HepG2 (cell line): ENCODE measurements around the gene SLC16A3. TPM values are rescaled to one million over a fixed set of nuclear protein-coding genes. Genes with fewer than 3 reads are reported as not detected.

Source experiments
- ADNP ChIP-seq: sonication (generic); formaldehyde crosslinking; IDR thresholded peaks from 2 replicates; pipeline ENCODE4 v1.4.0; 2020; ENCODE audit warnings: missing genetic modification reagents
- GLI4 ChIP-seq: sonication (generic); formaldehyde crosslinking; IDR thresholded peaks from 2 replicates; pipeline ENCODE4 v1.5.1; 2020; ENCODE audit warnings: missing genetic modification reagents, mild to moderate bottlenecking, moderate library complexity, borderline replicate concordance
- GZF1 ChIP-seq: sonication (generic); formaldehyde crosslinking; IDR thresholded peaks from 2 replicates; pipeline ENCODE4 v1.5.1; 2020; ENCODE audit warnings: mild to moderate bottlenecking, missing genetic modification reagents
- NPAS2 ChIP-seq: sonication (generic); formaldehyde crosslinking; IDR thresholded peaks from 2 replicates; pipeline ENCODE4 v1.8.0; 2022; ENCODE audit warnings: mild to moderate bottlenecking, missing genetic modification reagents, borderline replicate concordance
- PAWR ChIP-seq: sonication (generic); formaldehyde crosslinking; IDR thresholded peaks from 2 replicates; pipeline ENCODE4 v1.4.0; 2020; ENCODE audit warnings: missing genetic modification reagents, mild to moderate bottlenecking, borderline replicate concordance
- RXRB ChIP-seq: IDR thresholded peaks from 2 replicates; pipeline ENCODE4 v1.6.1; 2016; ENCODE audit warnings: borderline replicate concordance, missing genetic modification reagents, missing compliant biosample characterization
- SPEN ChIP-seq: sonication (generic); formaldehyde crosslinking; IDR thresholded peaks from 2 replicates; pipeline ENCODE4 v1.5.1; 2020; ENCODE audit warnings: low read depth, mild to moderate bottlenecking, missing genetic modification reagents
- SRSF9 ChIP-seq: fragments of 200-400 bp; formaldehyde crosslinking; IDR thresholded peaks from 2 replicates; pipeline ENCODE4 v1.6.1; 2018; ENCODE audit warnings: borderline replicate concordance, mild to moderate bottlenecking, low read depth, low read length; ENCODE audit not compliant: insufficient read depth, poor library complexity, severe bottlenecking
- YY1 ChIP-seq: IDR thresholded peaks from 2 replicates; pipeline ENCODE4 v1.6.1; 2011; ENCODE audit warnings: low read length, low read depth, moderate library complexity, mild to moderate bottlenecking; ENCODE audit not compliant: insufficient read depth, insufficient replicate concordance
- ZNF12 ChIP-seq: sonication (generic); formaldehyde crosslinking; IDR thresholded peaks from 2 replicates; pipeline ENCODE4 v1.5.0; 2020; ENCODE audit warnings: missing genetic modification reagents
- ZNF354B ChIP-seq: sonication (generic); formaldehyde crosslinking; IDR thresholded peaks from 2 replicates; pipeline ENCODE4 v1.8.0; 2022; ENCODE audit warnings: mild to moderate bottlenecking, missing genetic modification reagents
- ZNF569 ChIP-seq: sonication (generic); formaldehyde crosslinking; IDR thresholded peaks from 2 replicates; pipeline ENCODE4 v1.5.0; 2020; ENCODE audit warnings: mild to moderate bottlenecking, missing genetic modification reagents, moderate library complexity, borderline replicate concordance
- ZNF572 ChIP-seq: sonication (generic); formaldehyde crosslinking; IDR thresholded peaks from 2 replicates; pipeline ENCODE4 v1.5.1; 2020; ENCODE audit warnings: mild to moderate bottlenecking, missing genetic modification reagents
- ZNF749 ChIP-seq: sonication (generic); formaldehyde crosslinking; IDR thresholded peaks from 2 replicates; pipeline ENCODE4 v1.8.0; 2022; ENCODE audit warnings: mild to moderate bottlenecking, missing genetic modification reagents, moderate library complexity, borderline replicate concordance
- ZNF839 ChIP-seq: sonication (generic); formaldehyde crosslinking; IDR thresholded peaks from 2 replicates; pipeline ENCODE4 v1.4.0; 2020; ENCODE audit warnings: missing genetic modification reagents, mild to moderate bottlenecking, borderline replicate concordance
- ZSCAN31 ChIP-seq: sonication (generic); formaldehyde crosslinking; IDR thresholded peaks from 2 replicates; pipeline ENCODE4 v1.5.0; 2020; ENCODE audit warnings: low read depth, mild to moderate bottlenecking, missing genetic modification reagents
- polyA plus RNA-seq, 8 experiments: library from polyadenylated mRNA; depleted of rRNA in 3 of 8; stranded (reverse) in 7 of 8; unstranded in 1 of 8; fragments of >200 nt; fragmentation: Illumina TruSeq in 4 of 8; extraction: Trizol in 4 of 8; gene quantifications; 2 replicates each; pipeline versions ENCODE4 v1.2.1 to v1.2.3, GENCODE V29; 2011 to 2016; ENCODE audit warnings: low read depth in 4 of 8, missing spikeins in 1 of 8, mixed read lengths in 1 of 8; ENCODE audit not compliant: insufficient read depth in 1 of 8
- total RNA-seq, 5 experiments: library from RNA; depleted of rRNA; stranded (reverse); fragments of >200 nt; fragmentation: Illumina TruSeq; extraction: Trizol; gene quantifications; 2 replicates each; pipeline ENCODE4 v1.2.3, GENCODE V29; 2016; ENCODE audit warnings: low read depth in 1 of 5
- TF ChIP-seq, protein P1 (sequence below): sonication (generic); formaldehyde crosslinking; IDR thresholded peaks from 2 replicates; pipeline ENCODE4 v1.4.0; 2020; ENCODE audit warnings: missing genetic modification reagents
- TF ChIP-seq, protein P2 (sequence below): sonication (generic); formaldehyde crosslinking; conservative IDR thresholded peaks from 2 replicates; pipeline ENCODE4 v1.8.0; 2022; ENCODE audit warnings: low read depth, missing genetic modification reagents
- TF ChIP-seq, protein P3 (sequence below): sonication (generic); formaldehyde crosslinking; IDR thresholded peaks from 2 replicates; pipeline ENCODE4 v1.4.0; 2020; ENCODE audit warnings: missing genetic modification reagents
- TF ChIP-seq, protein P4 (sequence below): sonication (generic); formaldehyde crosslinking; IDR thresholded peaks from 2 replicates; pipeline ENCODE4 v1.5.0; 2020; ENCODE audit warnings: missing genetic modification reagents
- TF ChIP-seq, protein P5 (sequence below): sonication (generic); formaldehyde crosslinking; IDR thresholded peaks from 2 replicates; pipeline ENCODE4 v1.9.0; 2021; ENCODE audit warnings: missing genetic modification reagents, borderline replicate concordance

SLC16A3 gene
- total and polyA plus RNA-seq, 2 of the 13 experiments (the other 11 are each of a cell fraction or from before 2014, with no cell fraction given): 242 to 349 TPM

DNA sequence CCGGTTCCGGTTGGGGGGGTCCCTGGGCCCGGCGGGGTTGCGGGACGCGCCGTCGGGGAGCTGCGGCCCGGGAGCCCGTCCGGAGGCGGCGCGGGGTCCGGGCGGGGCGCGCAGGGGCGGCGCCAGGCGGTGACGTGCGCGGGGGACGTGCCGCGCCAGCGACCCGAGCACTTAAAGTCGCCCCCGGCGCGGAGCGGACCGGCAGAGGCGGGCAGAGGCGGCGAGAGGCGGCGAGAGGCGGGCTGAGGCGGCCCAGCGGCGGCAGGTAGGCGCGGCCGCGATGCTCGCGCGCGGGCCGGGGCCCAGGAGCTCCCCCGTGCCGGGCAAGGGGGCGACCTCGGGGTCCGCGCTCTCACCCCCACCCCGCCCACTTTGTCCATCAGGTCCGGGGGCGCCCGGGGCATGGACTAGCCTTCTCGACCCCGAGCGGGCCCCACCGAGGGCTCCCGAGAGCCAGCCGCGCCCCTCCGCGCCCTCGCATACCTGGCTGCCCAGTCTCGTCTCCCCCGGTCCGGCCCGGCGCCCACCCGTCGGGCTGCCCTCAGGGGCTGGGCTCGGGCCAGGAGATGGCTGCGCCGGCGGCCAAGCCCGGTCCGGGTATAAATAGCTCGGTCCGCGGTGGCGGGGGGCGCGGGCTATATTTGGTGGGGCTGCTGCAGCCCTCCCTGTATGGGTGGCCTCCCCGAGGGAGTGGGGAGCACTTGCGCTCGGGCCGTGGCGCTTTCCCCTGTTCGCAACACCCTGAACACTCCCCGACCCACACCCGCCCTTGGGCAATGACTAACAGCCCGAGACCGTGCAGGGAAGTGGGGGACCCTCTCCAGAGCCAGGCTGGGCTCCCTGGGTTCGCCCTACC, at the start of gene SLC16A3 (continued):
- TF ChIP-seq SRSF9 (no peak), ADNP (CRISPR knock-in tag) (no peak), ZNF569 (CRISPR knock-in tag) (no peak), NPAS2 (no peak), GLI4 (CRISPR knock-in tag) (0 out of 2 replicates have a peak, but pooled peaks have one; percentile 70), ZNF749 (CRISPR knock-in tag) (no peak; the same call in 1 of the 2 replicates), YY1 (peak; percentile 78), ZNF12 (CRISPR knock-in tag) (no peak), ZNF839 (CRISPR knock-in tag) (0 out of 2 replicates have a peak, but pooled peaks have one; percentile 20), PAWR (no peak), ZNF354B (CRISPR knock-in tag) (0 out of 2 replicates have a peak, but pooled peaks have one; percentile 34), ZSCAN31 (CRISPR knock-in tag) (no peak), GZF1 (CRISPR knock-in tag) (no peak), RXRB (CRISPR knock-in tag) (no peak), SPEN (CRISPR knock-in tag) (no peak), ZNF572 (CRISPR knock-in tag) (no peak; the same call in 1 of the 2 replicates)
- TF ChIP-seq, protein P1, sequence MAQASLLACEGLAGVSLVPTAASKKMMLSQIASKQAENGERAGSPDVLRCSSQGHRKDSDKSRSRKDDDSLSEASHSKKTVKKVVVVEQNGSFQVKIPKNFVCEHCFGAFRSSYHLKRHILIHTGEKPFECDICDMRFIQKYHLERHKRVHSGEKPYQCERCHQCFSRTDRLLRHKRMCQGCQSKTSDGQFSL (CRISPR knock-in tag): 0 out of 2 replicates have a peak, but pooled peaks have one; percentile 10
- TF ChIP-seq, protein P2, sequence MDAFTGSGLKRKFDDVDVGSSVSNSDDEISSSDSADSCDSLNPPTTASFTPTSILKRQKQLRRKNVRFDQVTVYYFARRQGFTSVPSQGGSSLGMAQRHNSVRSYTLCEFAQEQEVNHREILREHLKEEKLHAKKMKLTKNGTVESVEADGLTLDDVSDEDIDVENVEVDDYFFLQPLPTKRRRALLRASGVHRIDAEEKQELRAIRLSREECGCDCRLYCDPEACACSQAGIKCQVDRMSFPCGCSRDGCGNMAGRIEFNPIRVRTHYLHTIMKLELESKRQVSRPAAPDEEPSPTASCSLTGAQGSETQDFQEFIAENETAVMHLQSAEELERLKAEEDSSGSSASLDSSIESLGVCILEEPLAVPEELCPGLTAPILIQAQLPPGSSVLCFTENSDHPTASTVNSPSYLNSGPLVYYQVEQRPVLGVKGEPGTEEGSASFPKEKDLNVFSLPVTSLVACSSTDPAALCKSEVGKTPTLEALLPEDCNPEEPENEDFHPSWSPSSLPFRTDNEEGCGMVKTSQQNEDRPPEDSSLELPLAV: peak; percentile 9; the same call in 1 of the 2 replicates
- TF ChIP-seq, protein P3, sequence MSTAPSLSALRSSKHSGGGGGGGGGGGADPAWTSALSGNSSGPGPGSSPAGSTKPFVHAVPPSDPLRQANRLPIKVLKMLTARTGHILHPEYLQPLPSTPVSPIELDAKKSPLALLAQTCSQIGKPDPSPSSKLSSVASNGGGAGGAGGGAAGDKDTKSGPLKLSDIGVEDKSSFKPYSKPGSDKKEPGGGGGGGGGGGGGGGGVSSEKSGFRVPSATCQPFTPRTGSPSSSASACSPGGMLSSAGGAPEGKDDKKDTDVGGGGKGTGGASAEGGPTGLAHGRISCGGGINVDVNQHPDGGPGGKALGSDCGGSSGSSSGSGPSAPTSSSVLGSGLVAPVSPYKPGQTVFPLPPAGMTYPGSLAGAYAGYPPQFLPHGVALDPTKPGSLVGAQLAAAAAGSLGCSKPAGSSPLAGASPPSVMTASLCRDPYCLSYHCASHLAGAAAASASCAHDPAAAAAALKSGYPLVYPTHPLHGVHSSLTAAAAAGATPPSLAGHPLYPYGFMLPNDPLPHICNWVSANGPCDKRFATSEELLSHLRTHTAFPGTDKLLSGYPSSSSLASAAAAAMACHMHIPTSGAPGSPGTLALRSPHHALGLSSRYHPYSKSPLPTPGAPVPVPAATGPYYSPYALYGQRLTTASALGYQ (CRISPR knock-in tag): no peak
- TF ChIP-seq, protein P4, sequence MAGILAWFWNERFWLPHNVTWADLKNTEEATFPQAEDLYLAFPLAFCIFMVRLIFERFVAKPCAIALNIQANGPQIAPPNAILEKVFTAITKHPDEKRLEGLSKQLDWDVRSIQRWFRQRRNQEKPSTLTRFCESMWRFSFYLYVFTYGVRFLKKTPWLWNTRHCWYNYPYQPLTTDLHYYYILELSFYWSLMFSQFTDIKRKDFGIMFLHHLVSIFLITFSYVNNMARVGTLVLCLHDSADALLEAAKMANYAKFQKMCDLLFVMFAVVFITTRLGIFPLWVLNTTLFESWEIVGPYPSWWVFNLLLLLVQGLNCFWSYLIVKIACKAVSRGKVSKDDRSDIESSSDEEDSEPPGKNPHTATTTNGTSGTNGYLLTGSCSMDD (CRISPR knock-in tag): no peak
- TF ChIP-seq, protein P5, sequence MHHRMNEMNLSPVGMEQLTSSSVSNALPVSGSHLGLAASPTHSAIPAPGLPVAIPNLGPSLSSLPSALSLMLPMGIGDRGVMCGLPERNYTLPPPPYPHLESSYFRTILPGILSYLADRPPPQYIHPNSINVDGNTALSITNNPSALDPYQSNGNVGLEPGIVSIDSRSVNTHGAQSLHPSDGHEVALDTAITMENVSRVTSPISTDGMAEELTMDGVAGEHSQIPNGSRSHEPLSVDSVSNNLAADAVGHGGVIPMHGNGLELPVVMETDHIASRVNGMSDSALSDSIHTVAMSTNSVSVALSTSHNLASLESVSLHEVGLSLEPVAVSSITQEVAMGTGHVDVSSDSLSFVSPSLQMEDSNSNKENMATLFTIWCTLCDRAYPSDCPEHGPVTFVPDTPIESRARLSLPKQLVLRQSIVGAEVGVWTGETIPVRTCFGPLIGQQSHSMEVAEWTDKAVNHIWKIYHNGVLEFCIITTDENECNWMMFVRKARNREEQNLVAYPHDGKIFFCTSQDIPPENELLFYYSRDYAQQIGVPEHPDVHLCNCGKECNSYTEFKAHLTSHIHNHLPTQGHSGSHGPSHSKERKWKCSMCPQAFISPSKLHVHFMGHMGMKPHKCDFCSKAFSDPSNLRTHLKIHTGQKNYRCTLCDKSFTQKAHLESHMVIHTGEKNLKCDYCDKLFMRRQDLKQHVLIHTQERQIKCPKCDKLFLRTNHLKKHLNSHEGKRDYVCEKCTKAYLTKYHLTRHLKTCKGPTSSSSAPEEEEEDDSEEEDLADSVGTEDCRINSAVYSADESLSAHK: no peak
